Fibroblast of lung (primary cell): ENCODE results near the gene LAT.

Experiments
- CTCF ChIP-seq, 2 donors: IDR thresholded peaks in 1 of 2; conservative IDR thresholded peaks in 1 of 2; 1 replicate in 1 of 2; 2 replicates in 1 of 2; pipeline ENCODE4 v1.5.1; 2011 to 2012; ENCODE audit warnings: low read length in 2 of 2, control low read depth in 1 of 2, inconsistent platforms in 1 of 2, low read depth in 1 of 2, mild to moderate bottlenecking in 1 of 2
- EZH2 ChIP-seq: IDR thresholded peaks from 2 replicates; pipeline ENCODE4 v1.5.1; 2012; ENCODE audit warnings: low read length, control low read depth, mild to moderate bottlenecking; ENCODE audit errors: missing control alignments

- TF ChIP-seq EZH2 (no peak), CTCF (conservative IDR thresholded peaks at IDR 0.05 in 1 of 2, IDR thresholded peaks at IDR 0.05 in 1 of 2; ENCODE audit: low read depth in 1 of 2, low read length in 2 of 2) (no peak)
Observed at GRCh38 chr16:28999577-28999976, 14.7 kb downstream of the LAT start.
